Endothelial cell of umbilical vein (primary cell): Measurements from ENCODE around the gene CCNJL.

ENCODE experiments used
- CTCF ChIP-seq, 2 donors: IDR thresholded peaks; 1 replicate in 1 of 2; 2 replicates in 1 of 2; pipeline ENCODE4 v1.5.1; 2011; ENCODE audit warnings: low read length in 2 of 2, mild to moderate bottlenecking in 2 of 2, moderate library complexity in 2 of 2, control low read depth in 1 of 2, inconsistent platforms in 1 of 2, low read depth in 1 of 2; ENCODE audit not compliant: insufficient read depth in 1 of 2; ENCODE audit errors: extremely low read depth in 1 of 2
- EZH2 ChIP-seq: IDR thresholded peaks from 2 replicates; pipeline ENCODE4 v1.6.1; 2012; ENCODE audit warnings: borderline replicate concordance, low read depth, mild to moderate bottlenecking, moderate library complexity, low read length, inconsistent platforms; ENCODE audit not compliant: severe bottlenecking
- MYC ChIP-seq: IDR thresholded peaks from one replicate; pipeline ENCODE4 v1.6.1; 2011; ENCODE audit warnings: mild to moderate bottlenecking, low read depth, low read length
- POLR2A ChIP-seq: IDR thresholded peaks from 2 replicates; pipeline ENCODE4 v1.6.1; 2012; ENCODE audit warnings: low read depth, mild to moderate bottlenecking, control low read depth, low read length
- POLR2AphosphoS5 ChIP-seq: IDR thresholded peaks from 2 replicates; pipeline ENCODE4 v1.6.1; 2012; ENCODE audit warnings: low read depth, mild to moderate bottlenecking, control low read depth, low read length, moderate library complexity; ENCODE audit not compliant: insufficient read depth

- TF ChIP-seq CTCF (IDR thresholded peaks at IDR 0.05; ENCODE audit: extremely low read depth in 1 of 2, insufficient read depth in 1 of 2, low read depth in 1 of 2, low read length in 2 of 2) (no peak), EZH2 (no peak), POLR2A (no peak), POLR2AphosphoS5 (no peak), MYC (no peak)
Measured at GRCh38 chr5:160327818-160328217, 15.5 kb upstream of the CCNJL start.
